Bronchus fibroblast of lung (primary cell): ENCODE data around the gene RNF157. TPM values are rescaled to one million over a fixed set of nuclear protein-coding genes. Genes with fewer than 3 reads are reported as not detected.

Experiments
- total RNA-seq: library from RNA; depleted of rRNA; stranded (reverse); fragments of >200 nt; gene quantifications from 2 replicates; pipeline ENCODE4 v1.2.3, GENCODE V29; 2015

The RNF157 gene
- 1.0 and 2.5 TPM in 2 replicates for total RNA-seq

DNA sequence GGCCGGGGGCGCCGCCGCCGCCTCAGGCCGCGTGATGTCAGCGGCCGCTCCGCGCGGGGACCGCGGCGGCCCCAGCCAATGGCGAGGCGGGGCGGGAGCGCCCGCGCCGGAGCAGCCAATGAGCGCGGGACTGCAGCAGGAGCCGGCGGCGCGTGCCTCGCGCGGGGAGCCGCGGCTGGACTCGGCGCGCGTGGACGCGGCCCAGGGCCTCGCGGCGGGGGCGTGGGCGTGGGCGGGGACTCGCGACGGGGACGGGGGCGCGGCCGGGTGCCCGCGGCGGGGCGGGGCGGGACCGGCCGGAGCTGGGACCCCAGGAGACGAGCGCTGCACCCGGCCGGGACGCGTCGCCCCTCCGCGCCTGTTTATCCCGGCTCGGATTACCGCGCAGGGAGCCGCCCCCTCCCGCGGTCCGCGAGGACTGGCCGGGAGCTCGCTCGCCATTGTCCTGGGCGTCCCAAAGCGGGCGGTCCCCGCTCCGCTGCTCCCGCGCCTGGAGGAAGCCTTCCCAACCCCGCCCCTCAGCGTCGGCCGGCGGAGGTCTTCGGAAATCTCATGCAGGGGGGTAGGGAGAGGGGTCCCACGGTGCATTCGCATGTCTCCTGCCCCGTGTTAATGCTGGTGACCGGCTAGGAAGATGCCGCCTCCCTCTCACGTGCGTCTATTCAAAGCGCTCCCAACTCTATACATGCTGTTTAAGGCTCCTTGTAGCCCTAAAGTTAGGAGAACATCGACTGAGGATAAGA is at the start of gene RNF157:
Gene RNF157, minus strand, starts transcription at position 33 of the 743 bp plus-strand sequence. CDS start 253 bp downstream, outside the sequence.

GRCh38 chr17:76264755-76265623 is 24.7 kb upstream of the RNF157 start, which contains the start of gene UBALD2:
Gene UBALD2 (plus strand): TSS chr17:76265348. CDS start chr17:76265506, 158 bp downstream.

GRCh38 chr17:76141212-76142038 is 98.9 kb downstream of the RNF157 start, which contains the start of gene FOXJ1:
Gene FOXJ1 (minus strand): TSS chr17:76141245. CDS start chr17:76140395, 850 bp downstream.

GRCh38 chr17:76103274-76104139 is 136.8 kb downstream of the RNF157 start, which contains the start of gene EXOC7:
Gene EXOC7 (minus strand): TSS chr17:76103787. CDS start chr17:76103692, 95 bp downstream.

Other genes starting within 250 kb of the RNF157 start
- gene CDK3, start 239.6 kb downstream of the RNF157 start, total RNA-seq = 2.2 and 3.5 TPM in 2 replicates
- gene EVPL, start 213.2 kb downstream of the RNF157 start, total RNA-seq = not detected in 2 replicates
- gene SRP68, start 168.0 kb downstream of the RNF157 start, total RNA-seq = 24.4 and 24.7 TPM in 2 replicates
- 0.17 TPM in 1 of 2 replicates, not detected in the other for gene GALR2, start 165.7 kb downstream of the RNF157 start, total RNA-seq
- gene ZACN, start 161.3 kb downstream of the RNF157 start, total RNA-seq = not detected in 2 replicates
- 42.8 and 44.0 TPM in 2 replicates for gene EXOC7, start 136.7 kb downstream of the RNF157 start, total RNA-seq
- under 0.01 and 0.17 TPM in 2 replicates for gene FOXJ1, start 99.2 kb downstream of the RNF157 start, total RNA-seq
- 18.3 and 25.6 TPM in 2 replicates for gene UBALD2, start 24.9 kb upstream of the RNF157 start, total RNA-seq
- gene QRICH2, start 67.8 kb upstream of the RNF157 start, total RNA-seq = 0.59 and 0.84 TPM in 2 replicates
- 16.1 and 18.6 TPM in 2 replicates for gene PRPSAP1, start 113.4 kb upstream of the RNF157 start, total RNA-seq
- gene SPHK1, start 144.1 kb upstream of the RNF157 start, total RNA-seq = 13.1 and 14.6 TPM in 2 replicates
- 9.9 and 13.1 TPM in 2 replicates for gene UBE2O, start 212.7 kb upstream of the RNF157 start, total RNA-seq
- not detected in 2 replicates for gene AANAT, start 227.1 kb upstream of the RNF157 start, total RNA-seq